HUES6 (cell line): Measurements from ENCODE around the gene GPBAR1.
A peak's percentile ranks its signal among the peaks of the same experiment; 100 is the strongest.

Experiments used
- H3K27ac ChIP-seq: 2 replicates; pipeline ENCODE4 v1.7.0; 2013; ENCODE audit warnings: low read depth, mild to moderate bottlenecking, low read length, inconsistent platforms
- H3K27me3 ChIP-seq: 2 replicates; pipeline ENCODE4 v1.6.1; 2013; ENCODE audit warnings: low read length; ENCODE audit not compliant: control insufficient read depth, insufficient read depth
- H3K36me3 ChIP-seq: 2 replicates; pipeline ENCODE4 v1.6.1; 2013; ENCODE audit warnings: low read length; ENCODE audit not compliant: control insufficient read depth, insufficient read depth
- H3K4me1 ChIP-seq: 2 replicates; pipeline ENCODE4 v1.6.1; 2013; ENCODE audit warnings: low read length; ENCODE audit not compliant: control insufficient read depth, insufficient read depth
- H3K4me3 ChIP-seq: 2 replicates; pipeline ENCODE4 v1.5.1; 2013; ENCODE audit warnings: low read depth, low read length
- H3K9ac ChIP-seq: one replicate; pipeline ENCODE4 v1.6.1; 2013; ENCODE audit warnings: mild to moderate bottlenecking, low read length
- H3K9me3 ChIP-seq: 2 replicates; pipeline ENCODE4 v1.6.1; 2013; ENCODE audit warnings: low read depth, low read length; ENCODE audit not compliant: control insufficient read depth, insufficient read depth

GPBAR1 gene

GRCh38 chr2:218260742-218261422 is at the start of gene GPBAR1:
GPBAR1 (plus strand) TSS chr2:218261015; CDS start chr2:218262725, 1,710 bp downstream.
- peaks cover 33% of the 10 kb centered on the region for H3K36me3 ChIP-seq
- H3K9ac ChIP-seq = peak within 1 kb of the TSS; percentile 41
- H3K4me3 ChIP-seq = no peak within 1 kb of the TSS
- no peaks in the 10 kb centered on the region for H3K9me3 ChIP-seq
- peak within 1 kb of the TSS; percentile 37; the same call in 1 of the 2 replicates for H3K27ac ChIP-seq
- peaks cover 33% of the 10 kb centered on the region for H3K4me1 ChIP-seq
- H3K27me3 ChIP-seq = no peaks in the 10 kb centered on the region

GRCh38 chr2:218214116-218214515 is 46.7 kb upstream of the GPBAR1 start:
- no peaks in the 10 kb centered on the region for H3K9me3 ChIP-seq
- H3K9ac ChIP-seq = no peak overlapping the region
- H3K36me3 ChIP-seq = no peaks in the 10 kb centered on the region
- H3K4me1 ChIP-seq = peaks cover 12% of the 10 kb centered on the region
- no peaks in the 10 kb centered on the region for H3K27me3 ChIP-seq
- H3K27ac ChIP-seq = no peak overlapping the region
- H3K4me3 ChIP-seq = no peak overlapping the region

GRCh38 chr2:218216336-218216673 is 44.5 kb upstream of the GPBAR1 start:
- H3K4me1 ChIP-seq = peaks cover 21% of the 10 kb centered on the region
- peak overlapping the region; percentile 76 for H3K4me3 ChIP-seq
- H3K9me3 ChIP-seq = no peaks in the 10 kb centered on the region
- no peaks in the 10 kb centered on the region for H3K27me3 ChIP-seq
- H3K27ac ChIP-seq = no peak overlapping the region
- H3K9ac ChIP-seq = peak overlapping the region; percentile 58
- peaks cover 9% of the 10 kb centered on the region for H3K36me3 ChIP-seq

GRCh38 chr2:218216674-218217359 is 44.0 kb upstream of the GPBAR1 start, which contains the start of gene ARPC2:
ARPC2 (plus strand) TSS chr2:218217189; CDS start chr2:218217471, 282 bp downstream.
- Histone ChIP-seq H3K4me1 (peaks cover 21% of the 10 kb centered on the region), H3K4me3 (peak within 1 kb of the TSS; percentile 76), H3K36me3 (peaks cover 9% of the 10 kb centered on the region), H3K9me3 (no peaks in the 10 kb centered on the region), H3K27me3 (no peaks in the 10 kb centered on the region), H3K27ac (peak within 1 kb of the TSS; percentile 94), H3K9ac (peak within 1 kb of the TSS; percentile 91)

GRCh38 chr2:218217360-218218267 is 43.2 kb upstream of the GPBAR1 start:
- Histone ChIP-seq H3K36me3 (peaks cover 11% of the 10 kb centered on the region), H3K27ac (peak overlapping the region; percentile 94), H3K9ac (peak overlapping the region; percentile 91), H3K4me3 (peak overlapping the region; percentile 76), H3K4me1 (peaks cover 21% of the 10 kb centered on the region), H3K27me3 (no peaks in the 10 kb centered on the region), H3K9me3 (no peaks in the 10 kb centered on the region)

- Histone ChIP-seq H3K9ac (peak overlapping the region; percentile 91), H3K4me1 (peaks cover 21% of the 10 kb centered on the region), H3K27ac (peak overlapping the region; percentile 94; the same call in 1 of the 2 replicates), H3K9me3 (no peaks in the 10 kb centered on the region), H3K27me3 (no peaks in the 10 kb centered on the region), H3K4me3 (peak overlapping the region; percentile 76), H3K36me3 (peaks cover 19% of the 10 kb centered on the region)
Measured at GRCh38 chr2:218218268-218219185, 42.3 kb upstream of the GPBAR1 start.

GRCh38 chr2:218219934-218220333 is 40.9 kb upstream of the GPBAR1 start:
- Histone ChIP-seq H3K9me3 (no peaks in the 10 kb centered on the region), H3K27ac (no peak overlapping the region), H3K36me3 (peaks cover 32% of the 10 kb centered on the region), H3K4me3 (peak overlapping the region; percentile 76; the same call in 1 of the 2 replicates), H3K9ac (no peak overlapping the region), H3K4me1 (peaks cover 21% of the 10 kb centered on the region), H3K27me3 (no peaks in the 10 kb centered on the region)

GRCh38 chr2:218221000-218221399 is 39.8 kb upstream of the GPBAR1 start:
- Histone ChIP-seq H3K27me3 (no peaks in the 10 kb centered on the region), H3K27ac (no peak overlapping the region), H3K9me3 (no peaks in the 10 kb centered on the region), H3K9ac (no peak overlapping the region), H3K4me3 (no peak overlapping the region), H3K4me1 (peaks cover 21% of the 10 kb centered on the region), H3K36me3 (peaks cover 43% of the 10 kb centered on the region)

GRCh38 chr2:218223046-218223445 is 37.8 kb upstream of the GPBAR1 start:
- Histone ChIP-seq H3K36me3 (peaks cover 60% of the 10 kb centered on the region), H3K4me1 (peaks cover 19% of the 10 kb centered on the region), H3K4me3 (no peak overlapping the region)

GRCh38 chr2:218224186-218224585 is 36.6 kb upstream of the GPBAR1 start:
- Histone ChIP-seq H3K9me3 (no peaks in the 10 kb centered on the region), H3K9ac (no peak overlapping the region), H3K4me3 (no peak overlapping the region), H3K4me1 (peaks cover 9% of the 10 kb centered on the region), H3K27me3 (no peaks in the 10 kb centered on the region), H3K36me3 (peaks cover 71% of the 10 kb centered on the region), H3K27ac (no peak overlapping the region)

More at GRCh38 chr2:218223046-218223445, 37.8 kb upstream of the GPBAR1 start:
- H3K27ac ChIP-seq = no peak overlapping the region
- no peaks in the 10 kb centered on the region for H3K9me3 ChIP-seq
- H3K9ac ChIP-seq = no peak overlapping the region
- no peaks in the 10 kb centered on the region for H3K27me3 ChIP-seq
